HG03571 (cell line): Measurements from ENCODE around the gene RBM38.

ENCODE experiments used
- ATAC-seq: cut with Tn5 transposase; IDR thresholded peaks from one replicate; pipeline ENCODE4 v1.9.1; 2021; ENCODE audit not compliant: unreplicated experiment

The RBM38 gene

GRCh38 chr20:57433657-57434389, 42.6 kb downstream of the RBM38 start:
- ATAC-seq = no peak

DNA sequence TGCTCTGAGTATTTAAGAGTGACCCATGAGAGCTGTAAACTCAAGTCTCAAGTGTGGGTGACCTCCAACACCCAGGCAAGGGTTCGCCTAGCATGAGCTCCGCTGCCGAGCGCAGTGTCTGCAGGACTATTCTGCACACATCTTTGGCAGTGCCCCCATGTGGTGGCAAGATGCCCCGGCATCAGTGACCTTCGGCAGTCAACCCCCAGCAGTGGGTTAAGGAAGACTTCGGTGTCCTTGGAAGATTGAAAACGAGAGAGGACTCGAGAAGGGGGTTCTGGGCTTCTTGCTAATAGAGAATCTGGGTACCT, 43.1 kb downstream of the RBM38 start:
- no peak for ATAC-seq

DNA sequence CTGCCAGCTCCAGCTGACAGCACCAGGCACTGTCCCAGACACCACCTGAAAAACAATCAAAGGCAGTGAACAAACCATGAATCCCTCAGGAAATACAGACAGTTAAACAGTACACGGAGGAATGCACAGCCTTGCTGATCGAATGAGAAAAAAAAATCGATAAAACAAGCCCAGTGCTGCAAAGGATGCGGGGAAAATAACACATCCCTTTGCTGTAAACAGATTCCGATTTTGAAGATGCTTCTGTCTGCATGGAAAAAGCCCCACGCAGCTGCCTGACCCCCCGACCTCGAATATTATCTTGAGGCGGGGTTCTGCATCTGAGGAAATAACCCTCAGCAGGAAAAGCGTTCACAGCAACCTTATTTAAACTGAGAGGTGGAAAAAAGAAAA, 43.9 kb downstream of the RBM38 start:
- ATAC-seq = no peak

GRCh38 chr20:57435498-57436222, 44.5 kb downstream of the RBM38 start:
- ATAC-seq = no peak

GRCh38 chr20:57436223-57436545, 45.0 kb downstream of the RBM38 start:
- ATAC-seq = no peak

GRCh38 chr20:57437267-57437666, 46.1 kb downstream of the RBM38 start:
- ATAC-seq = no peak

GRCh38 chr20:57437672-57438330, 46.6 kb downstream of the RBM38 start:
- ATAC-seq = no peak

- ATAC-seq = no peak
Observed at GRCh38 chr20:57438552-57438951, 47.4 kb downstream of the RBM38 start.

DNA sequence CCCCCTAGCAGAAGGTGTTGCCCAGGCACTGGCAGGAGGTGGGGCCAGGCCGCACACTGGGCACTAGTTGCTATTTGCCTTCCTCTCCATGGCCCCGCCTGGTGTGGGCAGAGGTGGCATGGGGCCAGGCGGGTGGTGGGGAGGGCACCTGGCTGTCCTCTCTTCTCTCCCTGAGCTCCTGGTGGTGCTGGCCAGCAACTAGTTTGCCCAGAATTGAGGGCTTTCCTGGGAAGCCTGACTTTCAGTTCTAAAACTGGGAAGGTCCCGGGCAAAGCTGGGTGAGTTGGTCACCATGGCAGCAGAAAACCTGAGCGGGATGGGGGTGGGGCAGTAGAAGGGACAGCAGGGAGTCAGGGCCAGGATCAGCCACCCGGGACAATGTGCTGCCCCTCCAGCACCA, 48.2 kb downstream of the RBM38 start:
- no peak for ATAC-seq

DNA sequence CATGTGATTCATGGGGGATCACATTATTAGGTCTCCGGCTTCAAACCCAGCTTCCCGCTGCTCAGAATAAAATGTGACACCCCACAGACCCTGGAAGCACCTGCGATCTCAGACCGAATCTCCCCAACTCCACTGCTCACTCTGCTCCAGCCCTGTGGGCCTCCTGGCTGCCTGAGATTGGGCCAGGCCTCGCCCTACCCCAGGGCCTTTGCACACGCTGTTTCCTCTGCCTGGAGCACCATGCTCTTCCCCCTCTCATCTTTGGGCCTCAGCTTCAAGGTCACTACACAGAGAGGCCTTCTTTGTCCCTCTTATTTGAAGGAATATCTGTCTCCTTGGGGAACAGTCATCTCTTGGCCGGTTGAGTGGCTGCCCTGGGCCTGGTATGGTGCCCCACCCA, 48.8 kb downstream of the RBM38 start:
- no peak for ATAC-seq

GRCh38 chr20:57440678-57441509, 49.7 kb downstream of the RBM38 start:
- ATAC-seq = no peak

GRCh38 chr20:57441510-57442154, 50.4 kb downstream of the RBM38 start:
- ATAC-seq = no peak

- ATAC-seq = no peak
Observed at GRCh38 chr20:57442158-57442887, 51.1 kb downstream of the RBM38 start.

DNA sequence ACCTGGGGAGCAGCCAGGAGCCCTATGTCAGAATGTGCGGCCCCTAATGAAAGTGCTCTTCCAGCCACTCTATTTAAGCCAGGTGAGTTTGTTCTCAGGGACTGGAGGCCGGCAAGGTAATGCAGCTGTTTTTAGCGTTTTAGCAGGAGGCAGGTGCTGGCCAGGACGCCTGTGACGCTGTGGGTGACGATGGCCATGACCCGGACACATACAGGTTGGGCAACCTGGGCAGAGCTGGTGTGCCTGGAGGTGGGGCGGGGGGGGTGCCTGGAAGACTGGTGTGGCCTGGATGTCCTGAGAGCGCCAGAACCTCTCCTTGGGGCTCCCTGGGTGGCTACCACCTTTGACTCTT, 51.7 kb downstream of the RBM38 start:
- ATAC-seq = no peak

DNA sequence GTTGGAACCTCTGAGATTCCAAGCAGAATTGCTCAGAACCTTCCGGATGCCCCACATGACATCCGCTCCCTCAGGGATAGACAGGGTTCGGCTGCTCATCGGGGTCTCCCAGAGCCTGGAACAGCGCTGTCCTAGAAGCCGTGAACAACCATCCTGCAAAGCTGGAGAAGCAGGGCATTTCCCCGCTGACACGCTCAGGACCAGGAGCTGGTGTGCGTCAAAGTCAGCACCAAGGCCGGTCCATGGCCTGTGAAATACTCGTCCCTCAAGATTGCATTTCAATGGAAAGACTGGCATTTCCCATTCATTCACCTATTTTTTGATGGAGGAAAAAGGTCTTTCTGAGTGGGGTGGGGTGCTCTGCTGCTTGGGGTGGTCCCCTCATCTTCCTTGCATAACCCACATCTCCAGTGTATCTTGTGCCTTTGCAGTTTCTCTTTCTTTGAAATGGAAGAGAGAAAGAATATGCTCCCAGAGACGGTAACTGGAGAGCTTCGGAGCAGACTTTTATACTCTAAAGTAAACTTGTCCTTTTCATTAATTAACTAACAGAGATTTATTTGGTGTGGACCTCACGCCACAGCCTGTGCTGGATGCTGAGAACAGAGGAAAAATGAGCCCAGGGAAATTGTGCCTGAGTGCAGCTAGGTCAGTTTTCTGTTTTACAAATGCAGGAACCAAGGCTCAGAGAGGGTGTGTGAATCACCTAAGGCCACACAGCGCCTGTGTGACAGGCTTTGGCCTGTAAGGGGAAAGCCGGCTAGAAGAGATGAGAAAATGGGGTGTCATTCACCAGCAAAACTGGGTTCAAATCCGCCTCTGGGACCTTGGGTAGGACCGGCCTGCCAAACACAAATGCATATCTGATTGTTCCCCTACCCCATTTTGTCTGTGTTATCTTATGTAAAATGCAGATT, 52.4 kb downstream of the RBM38 start:
- ATAC-seq = no peak

DNA sequence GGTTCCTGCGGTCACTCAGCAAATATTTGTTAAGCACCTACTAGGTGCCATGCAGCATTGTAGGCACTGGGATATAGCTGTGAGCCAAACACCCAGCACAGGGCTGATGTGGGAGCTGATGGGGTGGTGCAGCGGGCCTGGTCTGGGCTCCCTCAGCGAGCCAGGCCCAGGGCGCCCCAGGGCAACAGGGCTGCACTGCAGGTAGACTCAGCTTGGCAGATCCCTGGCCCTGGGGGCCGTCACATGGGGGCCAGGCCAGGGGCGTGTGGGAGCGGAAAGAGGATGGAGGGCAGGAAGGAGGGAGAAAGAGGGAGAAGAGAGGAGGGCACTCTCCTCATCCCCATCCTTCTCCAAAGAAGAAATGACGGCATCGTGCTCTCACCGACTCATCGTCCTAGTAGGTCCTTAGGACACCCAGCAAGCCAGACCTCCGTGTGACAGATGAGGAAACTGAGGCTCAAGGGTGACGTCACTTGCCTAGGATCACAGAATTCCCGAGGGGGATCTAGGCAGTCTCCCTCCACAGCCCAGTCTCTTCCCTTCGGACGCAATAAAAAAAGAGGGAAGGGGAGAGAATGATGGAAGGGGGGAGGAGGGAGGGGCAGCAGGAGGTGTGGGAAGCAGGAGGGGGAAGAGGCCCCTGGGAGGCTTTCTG, 53.3 kb downstream of the RBM38 start:
- no peak for ATAC-seq

DNA sequence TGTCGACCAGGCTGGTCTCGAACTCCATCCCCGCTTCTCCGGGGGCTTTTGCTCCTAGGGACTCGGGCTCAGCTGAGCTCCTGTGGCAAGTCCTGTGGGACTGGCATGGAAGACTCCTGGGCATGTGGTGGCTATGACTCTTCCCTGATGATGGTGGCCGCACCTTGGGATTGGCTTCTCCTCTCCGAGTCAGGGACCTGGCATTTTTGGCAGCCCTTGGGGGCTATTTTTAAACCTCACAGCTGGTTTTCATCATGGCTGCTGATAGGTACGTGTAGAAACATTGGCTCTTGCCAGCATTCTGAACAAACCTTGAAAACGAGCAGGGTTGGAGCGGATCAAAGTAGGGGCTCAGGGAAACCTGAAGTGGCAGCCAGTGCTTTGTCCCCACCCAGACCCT, 54.1 kb downstream of the RBM38 start:
- ATAC-seq = no peak

- ATAC-seq = no peak
Observed at GRCh38 chr20:57445774-57446173, 54.6 kb downstream of the RBM38 start.

GRCh38 chr20:57448764-57449354, 57.7 kb downstream of the RBM38 start:
- ATAC-seq = no peak
